ENCODE measurements around the gene POFUT1. TPM values are rescaled to one million over a fixed set of nuclear protein-coding genes. Genes with fewer than 3 reads are reported as not detected.
"Not testable (repeated sequence)": the region's sequence is repeated elsewhere in the genome, so short reads cannot be mapped to it uniquely, and the experiment has no call there.

POFUT1 gene
- total RNA-seq, 2 experiments from 2014 or later = 23.9 to 24.2 TPM

- DNase-seq (no peak), ATAC-seq (ENCODE audit: low read depth) (no peak)
- no peaks in the 10 kb centered on the region for H3K9me3 Mint-ChIP-seq
- no peak overlapping the region for H3K4me3 Mint-ChIP-seq
- H3K4me1 Mint-ChIP-seq = peaks cover 21% of the 10 kb centered on the region
- peak overlapping the region; percentile 32 for H3K27ac Mint-ChIP-seq
- no peaks in the 10 kb centered on the region for H3K27me3 Mint-ChIP-seq
- H3K36me3 Mint-ChIP-seq = peaks cover 6% of the 10 kb centered on the region
- POLR2A ChIA-PET = no interaction called here
Measured at GRCh38 chr20:32192698-32193097, 15.0 kb upstream of the POFUT1 start.

- H3K4me1 Mint-ChIP-seq = peaks cover 23% of the 10 kb centered on the region
- POLR2A ChIA-PET = not testable (repeated sequence)
Measured at GRCh38 chr20:32193336-32193735, 14.3 kb upstream of the POFUT1 start.

GRCh38 chr20:32193996-32194395 lies 13.7 kb upstream of the POFUT1 start:
- ATAC-seq (ENCODE audit: low read depth) = no peak
- Mint-ChIP-seq H3K9me3 (no peaks in the 10 kb centered on the region), H3K36me3 (peaks cover 8% of the 10 kb centered on the region), H3K4me3 (no peak overlapping the region), H3K27me3 (no peaks in the 10 kb centered on the region), H3K4me1 (peaks cover 21% of the 10 kb centered on the region), H3K27ac (no peak overlapping the region)
- DNase-seq = no peak
- POLR2A ChIA-PET = no interaction called here

More at GRCh38 chr20:32193336-32193735, 14.3 kb upstream of the POFUT1 start:
- H3K4me3 Mint-ChIP-seq; H3K9me3 Mint-ChIP-seq; ATAC-seq (ENCODE audit: low read depth); H3K27me3 Mint-ChIP-seq; DNase-seq; H3K36me3 Mint-ChIP-seq; H3K27ac Mint-ChIP-seq: not testable (repeated sequence)

GRCh38 chr20:32195581-32195980 lies 12.1 kb upstream of the POFUT1 start:
- peaks cover 24% of the 10 kb centered on the region for H3K4me1 Mint-ChIP-seq
- POLR2A ChIA-PET = interaction anchor here (0.7 kb wide), 1 partner anchor 9 kb away, joined by 3 read pairs; no protein-coding TSS in a partner anchor
- H3K4me3 Mint-ChIP-seq = no peak overlapping the region
- H3K36me3 Mint-ChIP-seq = peaks cover 14% of the 10 kb centered on the region
- no peaks in the 10 kb centered on the region for H3K27me3 Mint-ChIP-seq
- H3K27ac Mint-ChIP-seq = no peak overlapping the region
- DNase-seq (no peak), ATAC-seq (ENCODE audit: low read depth) (no peak)
- H3K9me3 Mint-ChIP-seq = no peaks in the 10 kb centered on the region

- DNase-seq; POLR2A ChIA-PET; H3K4me3 Mint-ChIP-seq; H3K27me3 Mint-ChIP-seq; H3K9me3 Mint-ChIP-seq; ATAC-seq (ENCODE audit: low read depth); H3K27ac Mint-ChIP-seq: not testable (repeated sequence)
- Mint-ChIP-seq H3K4me1 (peaks cover 21% of the 10 kb centered on the region), H3K36me3 (peaks cover 18% of the 10 kb centered on the region)
Measured at GRCh38 chr20:32196613-32197012, 11.1 kb upstream of the POFUT1 start.

- H3K4me1 Mint-ChIP-seq = peaks cover 20% of the 10 kb centered on the region
- H3K27ac Mint-ChIP-seq; H3K9me3 Mint-ChIP-seq; POLR2A ChIA-PET; ATAC-seq (ENCODE audit: low read depth); DNase-seq; H3K27me3 Mint-ChIP-seq; H3K4me3 Mint-ChIP-seq: not testable (repeated sequence)
- H3K36me3 Mint-ChIP-seq = peaks cover 19% of the 10 kb centered on the region
Measured at GRCh38 chr20:32197136-32197535, 10.5 kb upstream of the POFUT1 start.

GRCh38 chr20:32199006-32199405 lies 8.7 kb upstream of the POFUT1 start:
- Mint-ChIP-seq H3K9me3 (no peaks in the 10 kb centered on the region), H3K27ac (no peak overlapping the region), H3K4me3 (no peak overlapping the region), H3K36me3 (peaks cover 19% of the 10 kb centered on the region), H3K4me1 (peaks cover 25% of the 10 kb centered on the region), H3K27me3 (no peaks in the 10 kb centered on the region)
- no peak for DNase-seq
- POLR2A ChIA-PET = interaction anchor here (0.6 kb wide), 1 partner anchor 51 kb away, joined by 4 read pairs; no protein-coding TSS in a partner anchor
- ATAC-seq (ENCODE audit: low read depth) = no peak

- Mint-ChIP-seq H3K27ac (peak overlapping the region; percentile 60), H3K27me3 (no peaks in the 10 kb centered on the region), H3K9me3 (no peaks in the 10 kb centered on the region), H3K4me1 (peaks cover 43% of the 10 kb centered on the region), H3K36me3 (peaks cover 19% of the 10 kb centered on the region), H3K4me3 (no peak overlapping the region)
- DNase-seq = no peak
- ATAC-seq (ENCODE audit: low read depth) = no peak
- POLR2A ChIA-PET = no interaction called here
Measured at GRCh38 chr20:32201296-32201976, 6.2 kb upstream of the POFUT1 start.

- H3K27me3 Mint-ChIP-seq = no peaks in the 10 kb centered on the region
- no peak overlapping the region for H3K27ac Mint-ChIP-seq
- ATAC-seq (ENCODE audit: low read depth) = no peak
- peaks cover 48% of the 10 kb centered on the region for H3K4me1 Mint-ChIP-seq
- H3K9me3 Mint-ChIP-seq = no peaks in the 10 kb centered on the region
- H3K4me3 Mint-ChIP-seq = no peak overlapping the region
- DNase-seq = no peak
- peaks cover 19% of the 10 kb centered on the region for H3K36me3 Mint-ChIP-seq
- POLR2A ChIA-PET = interaction anchor here (0.6 kb wide), 1 partner anchor 1192 kb away, joined by 3 read pairs; no protein-coding TSS in a partner anchor
Measured at GRCh38 chr20:32201977-32202363, 5.7 kb upstream of the POFUT1 start.

- H3K9me3 Mint-ChIP-seq = no peaks in the 10 kb centered on the region
- H3K4me1 Mint-ChIP-seq = peaks cover 47% of the 10 kb centered on the region
- ATAC-seq (ENCODE audit: low read depth) = no peak
- POLR2A ChIA-PET = interaction anchor here (0.5 kb wide), 1 partner anchor 53 kb away, joined by 3 read pairs; no protein-coding TSS in a partner anchor
- no peaks in the 10 kb centered on the region for H3K27me3 Mint-ChIP-seq
- H3K4me3 Mint-ChIP-seq = no peak overlapping the region
- no peak for DNase-seq
- H3K27ac Mint-ChIP-seq = peak overlapping the region; percentile 73
- peaks cover 14% of the 10 kb centered on the region for H3K36me3 Mint-ChIP-seq
Measured at GRCh38 chr20:32203356-32204204, 4.1 kb upstream of the POFUT1 start.

- POLR2A ChIA-PET = interaction anchor here (0.7 kb wide), 1 partner anchor 9 kb away, joined by 3 read pairs; no protein-coding TSS in a partner anchor
- peaks cover 11% of the 10 kb centered on the region for H3K36me3 Mint-ChIP-seq
- DNase-seq (no peak), ATAC-seq (ENCODE audit: low read depth) (no peak)
- H3K27me3 Mint-ChIP-seq = no peaks in the 10 kb centered on the region
- peak overlapping the region; percentile 73 for H3K27ac Mint-ChIP-seq
- no peak overlapping the region for H3K4me3 Mint-ChIP-seq
- H3K4me1 Mint-ChIP-seq = peaks cover 49% of the 10 kb centered on the region
- H3K9me3 Mint-ChIP-seq = no peaks in the 10 kb centered on the region
Measured at GRCh38 chr20:32204205-32205109, 3.2 kb upstream of the POFUT1 start.

GRCh38 chr20:32205110-32205842 lies 2.4 kb upstream of the POFUT1 start:
- Mint-ChIP-seq H3K27ac (peak overlapping the region; percentile 73), H3K9me3 (no peaks in the 10 kb centered on the region), H3K27me3 (no peaks in the 10 kb centered on the region), H3K4me1 (peaks cover 54% of the 10 kb centered on the region), H3K36me3 (peaks cover 8% of the 10 kb centered on the region), H3K4me3 (peak overlapping the region; percentile 97)
- POLR2A ChIA-PET = interaction anchor here (0.7 kb wide), 1 partner anchor 10 kb away, joined by 3 read pairs; no protein-coding TSS in a partner anchor
- ATAC-seq (ENCODE audit: low read depth) (no peak), DNase-seq (no peak)
